Measurements from ENCODE around the gene PCDHA7.
"Not testable (repeated sequence)": the region's sequence is repeated elsewhere in the genome, so short reads cannot be mapped to it uniquely, and the experiment has no call there.

PCDHA7 gene

DNA sequence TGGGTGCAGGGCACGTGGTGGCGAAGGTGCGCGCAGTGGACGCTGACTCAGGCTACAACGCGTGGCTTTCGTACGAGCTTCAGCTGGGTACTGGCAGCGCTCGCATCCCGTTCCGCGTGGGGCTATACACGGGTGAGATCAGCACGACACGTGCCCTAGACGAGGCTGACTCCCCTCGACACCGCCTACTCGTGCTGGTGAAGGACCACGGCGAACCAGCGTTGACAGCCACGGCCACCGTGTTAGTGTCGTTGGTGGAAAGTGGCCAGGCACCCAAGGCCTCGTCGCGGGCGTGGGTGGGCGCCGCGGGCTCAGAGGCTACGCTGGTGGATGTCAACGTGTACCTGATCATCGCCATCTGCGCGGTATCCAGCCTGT is 37.4 kb upstream of the PCDHA7 start:
- TF ChIP-seq, protein P1, sequence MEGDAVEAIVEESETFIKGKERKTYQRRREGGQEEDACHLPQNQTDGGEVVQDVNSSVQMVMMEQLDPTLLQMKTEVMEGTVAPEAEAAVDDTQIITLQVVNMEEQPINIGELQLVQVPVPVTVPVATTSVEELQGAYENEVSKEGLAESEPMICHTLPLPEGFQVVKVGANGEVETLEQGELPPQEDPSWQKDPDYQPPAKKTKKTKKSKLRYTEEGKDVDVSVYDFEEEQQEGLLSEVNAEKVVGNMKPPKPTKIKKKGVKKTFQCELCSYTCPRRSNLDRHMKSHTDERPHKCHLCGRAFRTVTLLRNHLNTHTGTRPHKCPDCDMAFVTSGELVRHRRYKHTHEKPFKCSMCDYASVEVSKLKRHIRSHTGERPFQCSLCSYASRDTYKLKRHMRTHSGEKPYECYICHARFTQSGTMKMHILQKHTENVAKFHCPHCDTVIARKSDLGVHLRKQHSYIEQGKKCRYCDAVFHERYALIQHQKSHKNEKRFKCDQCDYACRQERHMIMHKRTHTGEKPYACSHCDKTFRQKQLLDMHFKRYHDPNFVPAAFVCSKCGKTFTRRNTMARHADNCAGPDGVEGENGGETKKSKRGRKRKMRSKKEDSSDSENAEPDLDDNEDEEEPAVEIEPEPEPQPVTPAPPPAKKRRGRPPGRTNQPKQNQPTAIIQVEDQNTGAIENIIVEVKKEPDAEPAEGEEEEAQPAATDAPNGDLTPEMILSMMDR (IDR thresholded peaks at IDR 0.05; ENCODE audit: extremely low read depth, missing control alignments) = no peak
- no peak for DNase-seq (ENCODE audit: low spot score)

DNA sequence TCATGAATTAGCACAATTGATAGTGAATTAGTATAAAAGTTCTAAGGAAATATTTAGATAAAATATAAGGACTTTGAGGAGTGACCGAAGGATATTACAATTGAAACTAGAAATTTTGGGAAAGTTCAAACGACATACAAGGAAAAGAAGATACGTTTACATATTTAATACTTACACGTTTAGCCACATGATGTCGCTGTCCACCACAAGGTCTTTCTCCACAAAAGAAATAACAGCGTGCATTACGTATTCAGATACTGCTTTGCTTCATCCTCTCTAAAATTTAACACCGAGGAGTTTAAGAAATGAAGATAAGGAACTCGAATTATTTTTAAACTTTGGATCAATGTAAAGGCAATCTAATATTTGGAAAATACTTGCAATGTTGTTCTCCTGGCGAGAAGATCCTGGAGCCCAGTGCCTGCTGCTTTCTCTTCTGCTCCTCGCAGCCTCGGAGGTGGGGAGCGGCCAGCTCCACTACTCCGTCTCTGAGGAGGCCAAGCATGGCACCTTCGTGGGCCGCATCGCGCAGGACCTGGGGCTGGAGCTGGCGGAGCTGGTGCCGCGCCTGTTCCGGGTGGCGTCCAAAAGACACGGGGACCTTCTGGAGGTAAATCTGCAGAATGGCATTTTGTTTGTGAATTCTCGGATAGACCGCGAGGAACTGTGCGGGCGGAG is 33.1 kb upstream of the PCDHA7 start, which contains the start of gene PCDHA3:
PCDHA3 (plus strand) TSS at position 242 of the 678 bp plus-strand sequence.
- no peak for DNase-seq (ENCODE audit: low spot score)
- TF ChIP-seq, protein P1 (IDR thresholded peaks at IDR 0.05; ENCODE audit: extremely low read depth, missing control alignments) = no peak

DNA sequence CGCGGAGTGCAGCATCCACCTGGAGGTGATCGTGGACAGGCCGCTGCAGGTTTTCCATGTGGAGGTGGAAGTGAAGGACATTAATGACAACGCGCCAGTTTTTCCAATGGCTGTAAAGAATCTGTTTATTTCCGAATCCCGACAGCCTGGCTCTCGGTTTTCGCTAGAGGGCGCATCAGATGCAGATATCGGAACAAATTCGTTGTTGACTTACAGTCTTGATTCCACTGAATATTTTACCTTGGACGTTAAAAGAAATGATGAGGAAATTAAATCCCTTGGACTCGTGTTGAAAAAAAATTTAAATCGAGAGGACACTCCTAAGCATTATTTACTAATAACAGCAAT is 32.6 kb upstream of the PCDHA7 start:
- TF ChIP-seq, protein P1 (IDR thresholded peaks at IDR 0.05; ENCODE audit: extremely low read depth, missing control alignments) = no peak
- no peak for DNase-seq (ENCODE audit: low spot score)

DNA sequence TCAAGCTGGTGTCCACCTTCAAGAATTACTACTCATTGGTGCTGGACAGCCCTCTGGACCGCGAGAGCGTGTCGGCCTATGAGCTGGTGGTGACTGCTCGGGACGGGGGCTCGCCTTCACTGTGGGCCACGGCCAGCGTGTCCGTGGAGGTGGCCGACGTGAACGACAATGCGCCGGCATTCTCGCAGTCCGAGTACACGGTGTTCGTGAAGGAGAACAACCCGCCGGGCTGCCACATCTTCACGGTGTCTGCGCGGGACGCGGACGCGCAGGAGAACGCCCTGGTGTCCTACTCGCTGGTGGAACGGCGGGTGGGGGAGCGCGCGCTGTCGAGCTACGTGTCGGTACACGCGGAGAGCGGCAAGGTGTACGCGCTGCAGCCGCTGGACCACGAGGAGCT is 31.7 kb upstream of the PCDHA7 start:
- not testable (repeated sequence) for DNase-seq (ENCODE audit: low spot score)

DNA sequence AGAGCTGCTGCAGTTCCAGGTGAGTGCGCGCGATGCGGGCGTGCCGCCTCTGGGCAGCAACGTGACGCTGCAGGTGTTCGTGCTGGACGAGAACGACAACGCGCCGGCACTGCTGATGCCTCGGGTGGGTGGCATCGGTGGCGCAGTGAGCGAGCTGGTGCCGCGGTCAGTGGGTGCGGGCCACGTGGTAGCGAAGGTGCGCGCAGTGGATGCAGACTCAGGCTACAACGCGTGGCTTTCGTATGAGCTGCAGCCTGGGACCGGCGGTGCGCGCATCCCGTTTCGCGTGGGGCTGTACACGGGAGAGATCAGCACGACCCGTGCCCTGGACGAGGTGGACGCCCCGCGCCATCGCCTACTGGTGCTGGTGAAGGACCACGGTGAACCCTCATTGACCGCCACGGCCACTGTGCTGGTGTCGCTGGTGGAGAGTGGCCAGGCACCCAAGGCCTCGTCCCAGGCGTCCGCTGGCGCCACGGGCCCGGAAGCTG is 31.2 kb upstream of the PCDHA7 start:
- TF ChIP-seq, protein P1 (IDR thresholded peaks at IDR 0.05; ENCODE audit: extremely low read depth, missing control alignments) = no peak
- DNase-seq (ENCODE audit: low spot score) = no peak

DNA sequence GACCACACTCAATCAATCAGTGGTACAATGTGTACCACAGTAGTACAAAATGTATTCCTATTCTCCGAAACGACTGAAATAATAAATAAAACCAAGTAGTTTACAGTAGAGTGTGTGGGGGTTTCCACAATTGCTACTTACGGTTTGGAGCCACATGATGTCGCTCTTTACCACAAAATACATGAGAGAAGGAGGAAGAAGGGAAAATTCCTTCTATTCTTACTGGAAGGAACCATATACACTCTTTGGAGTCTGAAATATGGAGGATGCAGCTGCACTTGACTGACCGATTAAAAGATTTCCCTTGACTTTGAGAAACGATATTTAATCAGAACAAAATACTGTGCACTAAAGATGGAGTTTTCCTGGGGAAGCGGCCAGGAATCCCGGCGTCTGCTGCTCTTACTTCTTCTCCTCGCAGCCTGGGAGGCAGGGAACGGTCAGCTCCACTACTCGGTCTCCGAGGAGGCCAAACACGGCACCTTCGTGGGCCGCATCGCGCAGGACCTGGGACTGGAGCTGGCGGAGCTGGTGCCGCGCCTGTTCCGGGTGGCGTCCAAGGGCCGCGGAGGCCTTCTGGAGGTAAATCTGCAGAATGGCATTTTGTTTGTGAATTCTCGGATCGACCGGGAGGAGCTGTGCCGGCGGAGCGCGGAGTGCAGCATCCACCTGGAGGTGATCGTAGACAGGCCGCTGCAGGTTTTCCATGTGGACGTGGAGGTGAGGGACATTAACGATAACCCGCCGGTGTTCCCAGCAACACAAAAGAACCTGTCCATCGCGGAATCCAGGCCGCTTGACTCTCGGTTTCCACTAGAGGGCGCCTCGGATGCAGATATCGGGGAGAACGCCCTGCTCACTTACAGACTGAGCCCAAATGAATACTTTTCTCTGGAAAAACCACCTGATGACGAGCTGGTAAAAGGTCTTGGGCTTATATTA is 27.0 kb upstream of the PCDHA7 start, which contains the start of gene PCDHA4:
PCDHA4 (plus strand) TSS at position 235 of the 942 bp plus-strand sequence.
- no peak for DNase-seq (ENCODE audit: low spot score)
- TF ChIP-seq, protein P1 (IDR thresholded peaks at IDR 0.05; ENCODE audit: extremely low read depth, missing control alignments) = no peak

DNA sequence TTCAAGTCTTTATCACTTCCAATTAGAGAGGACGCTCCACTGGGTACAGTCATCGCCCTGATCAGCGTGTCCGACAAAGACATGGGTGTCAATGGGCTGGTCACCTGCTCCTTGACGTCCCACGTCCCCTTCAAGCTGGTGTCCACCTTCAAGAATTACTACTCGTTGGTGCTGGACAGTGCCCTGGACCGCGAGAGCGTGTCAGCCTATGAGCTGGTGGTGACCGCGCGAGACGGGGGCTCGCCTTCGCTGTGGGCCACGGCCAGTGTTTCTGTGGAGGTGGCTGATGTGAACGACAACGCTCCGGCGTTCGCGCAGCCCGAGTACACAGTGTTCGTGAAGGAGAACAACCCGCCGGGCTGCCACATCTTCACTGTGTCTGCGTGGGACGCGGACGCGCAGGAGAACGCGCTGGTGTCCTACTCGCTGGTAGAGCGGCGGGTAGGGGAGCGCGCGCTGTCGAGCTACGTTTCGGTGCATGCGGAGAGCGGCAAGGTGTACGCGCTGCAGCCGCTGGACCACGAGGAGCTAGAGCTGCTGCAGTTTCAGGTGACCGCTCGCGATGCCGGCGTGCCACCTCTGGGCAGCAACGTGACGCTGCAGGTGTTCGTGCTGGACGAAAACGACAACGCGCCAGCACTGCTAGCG is 25.7 kb upstream of the PCDHA7 start:
- not testable (repeated sequence) for DNase-seq (ENCODE audit: low spot score)

DNA sequence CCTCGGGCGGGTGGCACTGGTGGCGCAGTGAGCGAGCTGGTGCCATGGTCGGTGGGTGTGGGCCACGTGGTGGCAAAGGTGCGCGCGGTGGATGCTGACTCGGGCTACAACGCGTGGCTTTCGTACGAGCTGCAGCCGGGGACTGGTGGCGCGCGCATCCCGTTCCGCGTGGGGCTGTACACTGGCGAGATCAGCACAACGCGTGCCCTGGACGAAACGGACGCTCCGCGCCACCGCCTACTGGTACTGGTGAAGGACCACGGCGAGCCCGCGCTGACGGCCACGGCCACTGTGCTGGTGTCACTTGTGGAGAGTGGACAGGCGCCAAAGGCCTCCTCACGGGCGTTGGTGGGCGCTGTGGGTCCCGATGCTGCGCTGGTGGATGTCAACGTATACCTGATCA is 25.2 kb upstream of the PCDHA7 start:
- TF ChIP-seq, protein P1 (IDR thresholded peaks at IDR 0.05; ENCODE audit: extremely low read depth, missing control alignments) = no peak

More for the DNA sequence above, 25.2 kb upstream of the PCDHA7 start:
- DNase-seq (ENCODE audit: low spot score) = no peak

All from GM20000 (cell line).